Skeletal muscle cell (primary cell): ENCODE measurements around the gene CHAC2.
"Not testable (repeated sequence)": the region's sequence is repeated elsewhere in the genome, so short reads cannot be mapped to it uniquely, and the experiment has no call there.

Experiments used
- DNase-seq: peaks from one replicate; pipeline ENCODE4 v3.0.0-alpha.2; 2010; ENCODE audit warnings: low read depth
- H3K4me3 ChIP-seq: 2 replicates; pipeline ENCODE4 v1.5.1; 2011; ENCODE audit warnings: low read depth, mild to moderate bottlenecking, control low read depth, low read length, moderate library complexity

The CHAC2 gene

GRCh38 chr2:53767405-53768241 lies at the start of gene CHAC2:
TSS of gene CHAC2 (plus strand) at chr2:53767804. CDS start at chr2:53767887, 83 bp downstream.
- peak within 1 kb of the TSS; percentile 79 for H3K4me3 ChIP-seq
- DNase-seq = no peak

GRCh38 chr2:53720944-53721343 lies 46.7 kb upstream of the CHAC2 start:
- H3K4me3 ChIP-seq, DNase-seq: not testable (repeated sequence)

GRCh38 chr2:53724536-53724935 lies 43.1 kb upstream of the CHAC2 start:
- peak; percentile 15 for DNase-seq
- no peak overlapping the region for H3K4me3 ChIP-seq

- no peak for DNase-seq
- H3K4me3 ChIP-seq = no peak overlapping the region
Measured at GRCh38 chr2:53725662-53726061, 41.9 kb upstream of the CHAC2 start.

- no peak overlapping the region for H3K4me3 ChIP-seq
- DNase-seq = no peak
Measured at GRCh38 chr2:53727921-53728320, 39.7 kb upstream of the CHAC2 start.

- no peak overlapping the region for H3K4me3 ChIP-seq
- no peak for DNase-seq
Measured at GRCh38 chr2:53729143-53729762, 38.4 kb upstream of the CHAC2 start.

- H3K4me3 ChIP-seq = no peak overlapping the region
- DNase-seq = no peak
Measured at GRCh38 chr2:53737091-53737490, 30.5 kb upstream of the CHAC2 start.

- no peak overlapping the region for H3K4me3 ChIP-seq
- DNase-seq = no peak
Measured at GRCh38 chr2:53739032-53739431, 28.6 kb upstream of the CHAC2 start.

GRCh38 chr2:53740170-53740569 lies 27.4 kb upstream of the CHAC2 start:
- no peak overlapping the region for H3K4me3 ChIP-seq
- no peak for DNase-seq

GRCh38 chr2:53744395-53745065 lies 23.1 kb upstream of the CHAC2 start:
- no peak overlapping the region for H3K4me3 ChIP-seq
- no peak for DNase-seq

GRCh38 chr2:53750041-53750768 lies 17.4 kb upstream of the CHAC2 start:
- DNase-seq = no peak
- no peak overlapping the region for H3K4me3 ChIP-seq

GRCh38 chr2:53751728-53752127 lies 15.9 kb upstream of the CHAC2 start:
- DNase-seq = no peak

GRCh38 chr2:53752385-53752784 lies 15.2 kb upstream of the CHAC2 start:
- DNase-seq = no peak
- H3K4me3 ChIP-seq = no peak overlapping the region

More at GRCh38 chr2:53751728-53752127, 15.9 kb upstream of the CHAC2 start:
- no peak overlapping the region for H3K4me3 ChIP-seq

GRCh38 chr2:53753041-53753440 lies 14.6 kb upstream of the CHAC2 start:
- no peak overlapping the region for H3K4me3 ChIP-seq
- no peak for DNase-seq

GRCh38 chr2:53755121-53755520 lies 12.5 kb upstream of the CHAC2 start:
- DNase-seq = no peak

GRCh38 chr2:53756644-53757043 lies 11.0 kb upstream of the CHAC2 start:
- H3K4me3 ChIP-seq = no peak overlapping the region
- DNase-seq = no peak

More at GRCh38 chr2:53755121-53755520, 12.5 kb upstream of the CHAC2 start:
- no peak overlapping the region for H3K4me3 ChIP-seq

- H3K4me3 ChIP-seq, DNase-seq: not testable (repeated sequence)
Measured at GRCh38 chr2:53757206-53757605, 10.4 kb upstream of the CHAC2 start.

GRCh38 chr2:53765767-53766166 lies 1.8 kb upstream of the CHAC2 start:
- DNase-seq = no peak
- no peak overlapping the region for H3K4me3 ChIP-seq

- H3K4me3 ChIP-seq = peak overlapping the region; percentile 79
- DNase-seq = no peak
Measured at GRCh38 chr2:53768242-53768542, 588 bp downstream of the CHAC2 start.
